SK-N-SH treated with all-trans-retinoic acid at 6 μM for 48 hours (cell line): ENCODE data around the gene PARP15.

Source experiments
- ZC3H10 ChIP-seq: fragments of 250-450 bp; sonication (Bioruptor Pico); IDR thresholded peaks from 2 replicates; pipeline ENCODE4 v1.5.1; 2021; ENCODE audit warnings: mild to moderate bottlenecking, moderate library complexity
- TF ChIP-seq, protein P1 (sequence below): fragments of 250-450 bp; sonication (Bioruptor Pico); IDR thresholded peaks from 2 replicates; pipeline ENCODE4 v1.8.0; 2020; ENCODE audit warnings: mild to moderate bottlenecking, moderate library complexity, borderline replicate concordance

DNA sequence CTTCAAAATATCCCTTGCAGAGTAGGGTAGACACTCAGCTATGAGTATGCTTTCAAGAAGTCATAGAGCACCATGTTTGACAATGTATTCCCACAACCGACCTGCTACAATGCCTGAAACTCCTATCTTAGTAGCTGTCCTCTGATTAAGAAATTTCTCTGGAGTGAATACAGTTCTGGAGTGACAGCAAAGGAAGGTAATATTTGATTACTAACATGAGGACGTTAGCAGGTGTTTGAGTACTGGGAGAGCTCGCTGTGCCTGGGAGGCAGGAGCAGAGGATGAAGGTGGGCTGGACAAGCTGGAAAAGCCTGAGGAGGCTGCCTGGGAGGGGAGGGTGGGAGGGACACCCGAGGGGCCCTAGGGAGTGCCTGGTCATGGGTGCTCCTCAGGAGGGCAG lies 42.9 kb downstream of the PARP15 start:
- TF ChIP-seq ZC3H10 = no peak
- TF ChIP-seq, protein P1, sequence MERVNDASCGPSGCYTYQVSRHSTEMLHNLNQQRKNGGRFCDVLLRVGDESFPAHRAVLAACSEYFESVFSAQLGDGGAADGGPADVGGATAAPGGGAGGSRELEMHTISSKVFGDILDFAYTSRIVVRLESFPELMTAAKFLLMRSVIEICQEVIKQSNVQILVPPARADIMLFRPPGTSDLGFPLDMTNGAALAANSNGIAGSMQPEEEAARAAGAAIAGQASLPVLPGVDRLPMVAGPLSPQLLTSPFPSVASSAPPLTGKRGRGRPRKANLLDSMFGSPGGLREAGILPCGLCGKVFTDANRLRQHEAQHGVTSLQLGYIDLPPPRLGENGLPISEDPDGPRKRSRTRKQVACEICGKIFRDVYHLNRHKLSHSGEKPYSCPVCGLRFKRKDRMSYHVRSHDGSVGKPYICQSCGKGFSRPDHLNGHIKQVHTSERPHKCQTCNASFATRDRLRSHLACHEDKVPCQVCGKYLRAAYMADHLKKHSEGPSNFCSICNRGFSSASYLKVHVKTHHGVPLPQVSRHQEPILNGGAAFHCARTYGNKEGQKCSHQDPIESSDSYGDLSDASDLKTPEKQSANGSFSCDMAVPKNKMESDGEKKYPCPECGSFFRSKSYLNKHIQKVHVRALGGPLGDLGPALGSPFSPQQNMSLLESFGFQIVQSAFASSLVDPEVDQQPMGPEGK (CRISPR knock-in tag) = no peak
